Heart left ventricle (tissue), 13 donors: ENCODE results near the gene DUSP5.

Source experiments
- CTCF ChIP-seq, 12 donors: fragments of 200-600 bp; sonication (generic) in 4 of 12; IDR thresholded peaks; one replicate each; pipeline versions ENCODE4 v1.5.0 to v1.8.0; 2018 to 2022; ENCODE audit warnings: antibody characterized with exemption in 12 of 12, mild to moderate bottlenecking in 5 of 12
- POLR2A ChIP-seq, 2 donors: fragments of 450-650 bp; IDR thresholded peaks; one replicate each; pipeline ENCODE4 v1.6.1; 2017; ENCODE audit warnings: antibody characterized with exemption in 2 of 2, mild to moderate bottlenecking in 2 of 2, moderate library complexity in 2 of 2
- donor health status: ischemic (EF 13 %, LVEDD 7.1; RV severe dilation, severe dysfunction).
- donor health status: DM: no; HTN: yes; CAD: no.
- donor health status: DM: no; HTN: no; CAD: no.
- donor health status: ischemic (EF 25% LVEDD 6.9; RV normal size, moderate dysfunction).
- donor health status: ischemic (EF 25% LVEDD 5.7; RV mildly dilated, moderate dysfunction).
- donor health status: ischemic (EF 35%, LVEDD 5.7; RV mildly dilated, moderate dysfunction).
- donor health status: nonischemic (EF 11% LVEDD 7.7; RV severe dilation, severe dysfunction).
- donor health status: DM: yes; HTN: yes; CAD: no.
- donor health status: PGD.
- donor health status: ischemic (EF 29% LVEDD 5.4; RV normal size, mild dysfunction).
- donor health status: nonischemic (EF 23%, LVEDD 6.1; RV moderate dilation, normal function).

- TF ChIP-seq CTCF (IDR thresholded peaks at IDR 0.05) (no peak), POLR2A (IDR thresholded peaks at IDR 0.05) (no peak)
Measured at GRCh38 chr10:110530131-110530831, 32.6 kb downstream of the DUSP5 start.
